GM21529 (cell line): ENCODE results near the gene NTF3.

Experiments used
- ATAC-seq: cut with Tn5 transposase; IDR thresholded peaks from one replicate; pipeline ENCODE4 v1.9.1; 2021; ENCODE audit not compliant: unreplicated experiment

NTF3 gene

GRCh38 chr12:5432011-5432400 lies at the start of gene NTF3:
TSS of gene NTF3 (plus strand) at chr12:5432108. CDS start at chr12:5432325, 217 bp downstream.
- ATAC-seq, result no peak

DNA sequence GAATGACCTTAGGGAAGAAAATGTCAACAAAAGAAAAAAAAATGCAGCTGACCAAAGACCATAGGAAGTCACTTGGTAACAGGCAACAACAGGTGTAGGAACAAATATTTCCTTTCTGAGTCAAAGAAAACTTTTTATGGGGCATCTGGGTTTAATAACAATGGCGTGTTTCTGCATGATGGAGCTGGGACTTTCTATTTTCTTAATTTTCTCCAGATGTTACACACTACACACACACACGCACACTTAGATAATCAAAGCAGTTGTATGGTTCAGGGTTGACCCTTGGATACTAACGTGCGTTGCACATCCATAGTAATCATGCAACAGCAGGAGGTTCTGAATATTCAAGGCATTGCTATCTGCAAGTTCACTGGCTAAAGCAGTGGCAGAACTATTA lies 47.9 kb upstream of the NTF3 start:
- no peak for ATAC-seq

- ATAC-seq, result no peak
Observed at GRCh38 chr12:5388581-5389535, 43.0 kb upstream of the NTF3 start.

- no peak for ATAC-seq
Observed at GRCh38 chr12:5390174-5390799, 41.6 kb upstream of the NTF3 start.

- no peak for ATAC-seq
Observed at GRCh38 chr12:5391653-5392052, 40.3 kb upstream of the NTF3 start.

DNA sequence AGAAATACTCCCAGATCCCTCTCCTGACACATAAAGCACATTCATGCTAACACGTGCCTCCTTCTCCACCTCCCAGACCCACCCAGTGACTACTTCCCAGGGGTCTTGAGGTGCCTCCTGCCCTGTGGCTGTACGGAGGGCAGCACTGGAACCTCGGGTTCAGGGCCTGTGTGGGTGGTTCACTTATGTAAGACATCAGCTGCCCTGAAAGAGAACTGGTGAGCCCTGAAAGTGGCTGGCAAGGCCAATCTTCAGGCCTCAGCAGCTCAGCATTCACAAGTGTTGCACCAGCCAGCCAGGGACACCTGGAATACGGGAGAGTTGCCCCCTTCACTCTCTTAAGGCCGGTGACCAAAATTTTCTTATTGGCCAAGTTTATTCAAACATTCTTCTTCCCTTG lies 38.9 kb upstream of the NTF3 start:
- ATAC-seq, result no peak

DNA sequence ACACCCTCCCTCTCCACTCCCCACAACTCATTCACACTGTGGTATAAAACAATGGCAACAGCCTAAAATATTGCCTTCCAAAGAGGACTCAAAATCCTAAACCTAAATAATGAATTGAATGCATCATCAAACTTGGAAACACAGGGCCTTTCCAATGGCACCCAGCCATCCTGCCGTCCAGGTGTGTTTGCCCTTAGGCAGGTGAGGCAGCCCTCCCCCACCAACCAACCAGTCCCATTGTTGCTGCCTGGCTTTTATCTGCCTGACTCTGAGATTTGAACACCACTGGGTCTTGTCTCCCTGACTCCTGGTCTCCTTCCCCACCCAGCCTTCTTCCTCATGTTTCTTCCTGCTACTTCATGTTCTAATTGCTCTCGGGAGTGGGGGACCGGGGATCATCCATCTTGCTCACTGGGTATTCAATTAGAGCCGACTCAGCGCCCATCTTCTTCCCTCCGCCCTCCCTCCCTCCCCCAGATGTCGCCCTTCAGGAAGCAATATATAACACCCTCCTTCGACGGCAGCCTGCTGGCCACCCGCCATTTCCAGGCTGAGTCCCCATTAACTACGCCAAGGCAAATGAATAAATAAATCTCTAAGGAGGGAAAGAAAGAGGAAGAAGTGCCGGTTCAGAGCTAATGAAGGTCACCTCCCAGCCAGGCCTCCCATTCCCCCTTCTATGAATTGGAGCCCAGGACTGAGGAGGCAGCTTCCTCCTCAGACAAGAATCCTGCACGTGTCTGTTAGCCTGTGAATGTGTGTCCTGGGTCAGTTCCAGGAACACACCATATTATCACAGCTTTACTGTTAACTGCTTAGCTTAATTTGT lies 36.3 kb upstream of the NTF3 start:
- ATAC-seq, result no peak

- ATAC-seq, result no peak
Observed at GRCh38 chr12:5396541-5396940, 35.4 kb upstream of the NTF3 start.

GRCh38 chr12:5399266-5399665 lies 32.6 kb upstream of the NTF3 start:
- ATAC-seq, result no peak

DNA sequence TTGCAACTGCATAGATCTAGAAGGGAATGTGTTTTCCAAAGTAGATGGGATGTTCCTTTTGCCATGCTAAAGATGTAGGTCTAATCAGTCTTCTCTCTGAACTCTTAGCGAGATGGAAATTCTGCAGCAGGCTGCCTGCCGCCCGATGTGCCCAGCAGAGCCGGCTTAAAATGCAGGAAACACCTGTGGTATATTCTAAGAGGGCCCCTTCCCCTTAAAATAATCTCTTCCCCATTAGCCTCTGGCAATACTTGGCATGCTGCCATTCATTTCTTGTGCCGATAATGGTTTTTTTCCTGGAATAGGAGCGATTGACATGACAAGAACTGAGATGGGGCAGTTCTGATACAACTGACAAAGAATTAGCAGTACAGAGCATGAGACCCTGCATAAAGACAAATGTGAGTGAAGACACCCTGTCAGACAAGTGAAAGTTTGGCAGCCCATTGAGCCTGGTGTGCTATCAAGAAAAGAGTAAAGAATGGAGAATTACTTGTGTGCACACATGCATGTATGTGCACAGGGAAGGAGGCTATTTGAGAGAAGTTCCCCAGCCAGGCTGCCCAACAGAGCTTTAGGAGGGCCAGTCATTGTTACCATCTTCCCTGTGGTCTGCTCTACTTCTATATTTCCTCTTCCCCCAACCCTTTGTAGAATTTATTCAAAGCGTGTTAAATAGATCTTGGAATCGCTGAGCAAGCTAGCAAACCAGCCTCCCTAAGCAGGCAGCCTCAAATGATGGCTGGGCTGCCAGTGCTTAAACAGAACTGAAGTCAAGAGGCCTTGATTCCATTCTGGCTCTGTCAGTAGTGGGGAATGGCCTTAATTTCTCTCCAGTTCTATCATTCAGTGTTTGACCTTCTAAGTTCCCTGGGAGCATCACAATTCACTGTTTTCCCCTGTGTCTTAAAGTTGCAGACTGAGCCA lies 29.6 kb upstream of the NTF3 start:
- ATAC-seq, result no peak

DNA sequence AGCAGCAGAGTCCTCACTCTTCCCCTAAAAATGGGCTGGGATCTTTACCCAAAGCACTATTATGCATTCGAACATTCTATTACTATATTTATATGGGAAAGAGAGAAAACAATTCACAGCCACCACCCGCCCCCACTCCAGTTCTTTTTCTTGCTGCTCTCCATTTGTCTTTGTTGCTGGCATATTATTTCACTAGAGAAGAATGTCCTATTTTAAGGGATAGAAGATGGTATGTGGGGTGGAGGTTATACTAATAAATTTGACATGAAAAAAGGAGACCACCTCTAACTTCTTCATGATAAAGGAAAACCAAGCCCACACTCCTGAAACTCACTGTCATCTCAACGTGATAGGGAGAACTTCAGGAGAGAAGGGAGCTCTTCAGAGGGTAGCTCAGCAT lies 28.5 kb upstream of the NTF3 start:
- ATAC-seq, result no peak

GRCh38 chr12:5407034-5407856 lies 24.7 kb upstream of the NTF3 start:
- ATAC-seq, result no peak

DNA sequence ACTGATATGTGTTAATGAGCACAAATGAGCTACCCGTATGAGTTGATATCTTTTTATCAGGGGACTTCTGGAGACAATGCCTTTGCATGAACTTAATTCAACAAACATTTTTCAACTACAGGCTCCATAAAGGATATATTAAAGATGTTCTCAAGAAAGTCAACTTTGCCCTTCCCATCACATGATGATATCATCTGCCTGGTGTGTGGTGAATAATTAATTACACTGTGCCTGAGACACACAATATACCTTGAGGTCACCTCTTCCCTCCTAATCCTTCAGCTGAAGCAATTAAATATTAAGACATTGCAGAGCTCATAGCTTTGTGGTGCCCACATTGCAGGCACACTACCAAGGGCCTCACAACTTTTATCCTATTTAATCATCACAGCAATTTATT lies 22.3 kb upstream of the NTF3 start:
- no peak for ATAC-seq

DNA sequence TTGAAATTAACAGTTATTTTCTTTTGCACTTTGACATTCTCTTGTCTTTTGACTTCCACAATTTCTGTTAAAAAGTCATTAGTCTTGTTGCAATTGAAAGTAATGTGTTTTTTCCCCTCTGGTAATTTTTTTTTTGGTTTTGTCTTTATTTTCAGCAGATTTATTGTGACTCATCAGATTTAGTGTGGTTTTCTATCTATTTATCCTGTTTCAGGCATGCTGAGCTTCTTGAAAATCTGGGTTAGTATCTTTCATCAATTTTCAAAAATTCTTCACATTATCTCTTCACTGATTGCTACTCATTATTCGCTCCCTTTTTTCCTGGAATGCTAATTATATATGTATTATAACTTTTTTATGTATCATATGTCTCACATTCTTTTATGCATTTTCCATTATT lies 15.3 kb upstream of the NTF3 start:
- no peak for ATAC-seq

DNA sequence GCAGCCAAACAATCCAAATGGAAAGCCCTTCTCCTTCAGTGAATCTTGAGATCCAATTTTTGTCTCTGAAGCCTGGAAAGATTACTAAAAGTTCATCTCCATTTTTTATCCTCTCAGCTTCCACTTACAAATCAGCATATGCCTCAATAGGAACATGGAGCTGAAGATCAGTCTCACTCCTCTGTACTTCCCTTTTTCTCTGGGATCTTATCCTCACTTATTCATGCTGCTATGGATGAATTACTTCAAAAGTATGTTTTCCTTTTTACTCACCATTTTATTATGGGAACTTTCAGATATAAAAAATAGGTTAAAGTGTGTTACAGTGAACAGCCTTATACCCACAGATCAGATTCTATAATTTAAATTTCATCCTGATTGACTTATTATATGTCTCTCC lies 14.4 kb upstream of the NTF3 start:
- ATAC-seq, result no peak

- no peak for ATAC-seq
Observed at GRCh38 chr12:5428332-5429221, 3.3 kb upstream of the NTF3 start.

GRCh38 chr12:5429741-5430557 lies 2.0 kb upstream of the NTF3 start:
- ATAC-seq, result no peak
